Mesothelial cell of epicardium (in vitro differentiated cells): ENCODE measurements around the gene SH3RF3. TPM values are rescaled to one million over a fixed set of nuclear protein-coding genes. Genes with fewer than 3 reads are reported as not detected.
A peak's percentile ranks its signal among the peaks of the same experiment; 100 is the strongest.

ENCODE experiments used
- DNase-seq, 2 experiments: peaks; one replicate each; pipeline ENCODE4 v3.0.0; 2021; ENCODE audit warnings: low spot score in 2 of 2; ENCODE audit not compliant: unreplicated experiment in 2 of 2
- H3K27ac Mint-ChIP-seq: 2 replicates; pipeline ENCODE4 v1.8.0; 2021; ENCODE audit warnings: mixed read lengths
- H3K27me3 Mint-ChIP-seq: 2 replicates; pipeline ENCODE4 v1.8.0; 2021; ENCODE audit warnings: low read depth, mixed read lengths
- H3K36me3 Mint-ChIP-seq: 2 replicates; pipeline ENCODE4 v1.8.0; 2021; ENCODE audit warnings: mixed read lengths
- H3K4me1 Mint-ChIP-seq: 2 replicates; pipeline ENCODE4 v1.8.0; 2021; ENCODE audit warnings: mixed read lengths
- H3K4me3 Mint-ChIP-seq: 2 replicates; pipeline ENCODE4 v1.8.0; 2021; ENCODE audit warnings: mild to moderate bottlenecking, moderate library complexity, mixed read lengths
- H3K9me3 Mint-ChIP-seq: 2 replicates; pipeline ENCODE4 v1.8.0; 2021; ENCODE audit warnings: mixed read lengths
- total RNA-seq: library from RNA; stranded (reverse); gene quantifications from 3 replicates; pipeline ENCODE4 v1.2.1, GENCODE V29; 2021
- TF ChIP-seq, protein P1 (sequence below): fragments of 200-600 bp; sonication (generic); IDR thresholded peaks from one replicate; pipeline ENCODE4 v1.5.0; 2021; ENCODE audit warnings: antibody characterized with exemption; ENCODE audit not compliant: unreplicated experiment

Gene SH3RF3
- total RNA-seq, 1 donor from 2014 or later = 2.7 TPM

DNA sequence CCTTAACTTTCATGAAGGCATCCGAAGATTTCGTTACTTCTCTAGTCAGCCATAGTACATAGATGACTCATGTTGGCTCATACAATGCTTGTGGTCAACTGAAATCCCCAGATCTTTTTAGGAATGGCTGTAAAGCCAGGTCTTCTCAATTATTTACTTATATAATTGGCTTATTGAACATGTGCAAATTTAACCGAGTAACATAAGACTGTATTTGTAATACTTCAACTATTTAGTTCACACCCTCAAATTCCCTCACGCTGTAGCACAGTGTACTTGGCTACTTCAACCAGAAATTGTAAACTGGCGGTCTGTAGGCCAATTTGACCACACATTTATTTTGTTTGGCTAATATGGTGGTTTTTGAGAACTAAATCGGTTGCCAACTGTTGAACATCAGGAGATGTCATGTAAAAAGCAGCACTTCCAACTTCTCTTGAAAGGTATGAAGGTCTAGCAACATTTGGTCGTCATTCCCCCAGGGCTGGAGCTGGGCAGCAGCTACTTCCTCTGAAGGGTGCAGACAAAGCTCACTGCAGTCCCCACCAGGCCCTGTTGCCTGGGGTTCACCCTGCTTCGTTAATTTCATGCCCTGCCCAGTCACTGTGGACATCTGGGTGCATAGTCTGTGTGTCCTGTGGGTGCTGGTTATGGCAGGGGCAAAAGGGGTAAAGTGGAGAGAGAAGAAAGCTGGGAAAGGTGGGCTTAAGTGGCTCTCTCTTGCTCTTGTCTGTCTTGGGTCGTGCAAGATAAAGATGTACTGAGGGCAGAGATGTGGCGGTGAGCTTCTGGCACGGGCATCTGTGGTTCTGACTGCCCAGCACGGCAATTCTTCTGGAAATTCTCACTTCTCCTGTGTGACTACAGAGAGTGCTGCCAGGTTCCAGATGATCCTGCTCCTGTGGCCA is 3.2 kb upstream of the SH3RF3 start:
- Mint-ChIP-seq H3K36me3 (no peaks in the 10 kb centered on the region), H3K4me1 (peaks cover 4% of the 10 kb centered on the region), H3K27ac (no peak overlapping the region), H3K9me3 (no peaks in the 10 kb centered on the region), H3K27me3 (peaks cover 56% of the 10 kb centered on the region), H3K4me3 (no peak overlapping the region)
- TF ChIP-seq, protein P1, sequence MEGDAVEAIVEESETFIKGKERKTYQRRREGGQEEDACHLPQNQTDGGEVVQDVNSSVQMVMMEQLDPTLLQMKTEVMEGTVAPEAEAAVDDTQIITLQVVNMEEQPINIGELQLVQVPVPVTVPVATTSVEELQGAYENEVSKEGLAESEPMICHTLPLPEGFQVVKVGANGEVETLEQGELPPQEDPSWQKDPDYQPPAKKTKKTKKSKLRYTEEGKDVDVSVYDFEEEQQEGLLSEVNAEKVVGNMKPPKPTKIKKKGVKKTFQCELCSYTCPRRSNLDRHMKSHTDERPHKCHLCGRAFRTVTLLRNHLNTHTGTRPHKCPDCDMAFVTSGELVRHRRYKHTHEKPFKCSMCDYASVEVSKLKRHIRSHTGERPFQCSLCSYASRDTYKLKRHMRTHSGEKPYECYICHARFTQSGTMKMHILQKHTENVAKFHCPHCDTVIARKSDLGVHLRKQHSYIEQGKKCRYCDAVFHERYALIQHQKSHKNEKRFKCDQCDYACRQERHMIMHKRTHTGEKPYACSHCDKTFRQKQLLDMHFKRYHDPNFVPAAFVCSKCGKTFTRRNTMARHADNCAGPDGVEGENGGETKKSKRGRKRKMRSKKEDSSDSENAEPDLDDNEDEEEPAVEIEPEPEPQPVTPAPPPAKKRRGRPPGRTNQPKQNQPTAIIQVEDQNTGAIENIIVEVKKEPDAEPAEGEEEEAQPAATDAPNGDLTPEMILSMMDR = no peak
- peak in 1 of 2 experiments; percentile 20 for DNase-seq

DNA sequence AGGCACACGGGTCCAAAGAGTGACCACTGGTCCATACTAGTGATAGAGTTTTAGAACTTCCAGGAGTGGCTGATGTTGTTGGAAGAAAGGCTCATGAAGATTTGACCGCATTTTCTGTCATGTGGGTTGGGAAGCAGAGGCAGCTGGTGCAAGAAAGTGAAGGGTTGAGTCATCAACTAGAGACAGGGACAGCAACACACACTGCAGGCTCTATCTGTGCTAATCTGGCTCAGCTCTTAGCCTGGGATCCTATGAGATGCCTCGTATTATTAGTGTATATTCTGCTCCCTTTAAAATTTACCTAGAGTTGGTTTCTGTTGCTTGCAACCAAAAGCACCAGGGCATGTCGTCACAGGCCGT is 2.5 kb upstream of the SH3RF3 start:
- peaks cover 4% of the 10 kb centered on the region for H3K4me1 Mint-ChIP-seq
- no peak overlapping the region for H3K4me3 Mint-ChIP-seq
- TF ChIP-seq, protein P1 = no peak
- DNase-seq = peak in 1 of 2 experiments; percentile 22
- peaks cover 58% of the 10 kb centered on the region for H3K27me3 Mint-ChIP-seq
- H3K9me3 Mint-ChIP-seq = no peaks in the 10 kb centered on the region
- no peak overlapping the region for H3K27ac Mint-ChIP-seq
- no peaks in the 10 kb centered on the region for H3K36me3 Mint-ChIP-seq

DNA sequence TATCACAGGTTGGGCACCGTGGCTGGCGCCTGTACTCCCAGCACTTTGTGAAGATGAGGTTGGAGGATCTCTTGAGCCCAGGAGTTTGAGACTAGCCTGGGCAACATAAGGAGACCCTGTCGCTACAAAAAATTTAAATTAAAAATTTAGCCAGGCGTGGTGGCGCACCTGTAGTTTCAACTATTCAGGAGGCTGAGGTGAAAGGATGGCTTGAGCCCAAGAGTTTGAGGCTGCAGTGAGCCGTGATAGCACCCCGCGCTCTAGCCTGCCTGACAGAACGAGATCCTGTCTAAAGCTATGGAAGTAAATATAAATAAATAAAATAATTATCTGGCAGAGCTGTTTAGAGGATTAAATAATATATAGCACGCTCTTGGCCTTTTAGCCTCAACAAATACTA is 1.4 kb upstream of the SH3RF3 start:
- H3K27ac Mint-ChIP-seq = no peak overlapping the region
- DNase-seq = peak in 1 of 2 experiments; percentile 34
- H3K9me3 Mint-ChIP-seq = no peaks in the 10 kb centered on the region
- H3K27me3 Mint-ChIP-seq = peaks cover 59% of the 10 kb centered on the region
- H3K4me1 Mint-ChIP-seq = peaks cover 4% of the 10 kb centered on the region
- peak overlapping the region; percentile 67 for H3K4me3 Mint-ChIP-seq
- H3K36me3 Mint-ChIP-seq = no peaks in the 10 kb centered on the region
- TF ChIP-seq, protein P1 = no peak

DNA sequence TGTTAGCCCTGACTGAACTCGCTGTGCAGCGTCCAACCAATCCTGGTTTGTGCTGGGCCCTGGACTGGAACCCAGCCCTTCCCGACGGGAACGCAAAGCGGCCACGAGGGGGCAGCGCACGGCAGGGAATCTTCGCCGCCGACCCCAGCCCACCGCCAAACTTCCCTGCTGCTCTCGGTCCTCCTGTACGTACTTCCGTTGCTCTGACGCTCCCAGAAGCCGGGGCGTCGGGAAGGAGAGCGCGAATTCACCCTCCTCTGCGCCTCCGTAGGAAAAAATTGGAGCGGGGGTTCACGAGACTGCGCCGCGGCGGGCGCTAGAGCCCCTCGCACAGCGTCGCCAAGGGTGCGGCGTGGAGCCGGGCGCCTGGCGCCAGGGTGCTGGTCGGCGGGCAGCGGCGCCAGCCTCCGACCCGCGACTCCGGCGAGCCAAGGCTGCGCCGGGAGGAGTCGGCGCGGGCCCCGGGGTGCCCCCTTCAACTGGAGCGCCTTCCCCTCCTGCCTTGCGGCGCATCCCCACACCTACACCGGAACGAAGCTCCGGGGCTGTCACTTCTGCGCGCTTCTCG is 873 bp upstream of the SH3RF3 start:
- H3K9me3 Mint-ChIP-seq = no peaks in the 10 kb centered on the region
- no peak overlapping the region for H3K27ac Mint-ChIP-seq
- peaks cover 61% of the 10 kb centered on the region for H3K27me3 Mint-ChIP-seq
- TF ChIP-seq, protein P1 = peak; percentile 91
- H3K4me1 Mint-ChIP-seq = peaks cover 4% of the 10 kb centered on the region
- DNase-seq = peak; percentile 71 to 90
- peak overlapping the region; percentile 73 for H3K4me3 Mint-ChIP-seq
- no peaks in the 10 kb centered on the region for H3K36me3 Mint-ChIP-seq

DNA sequence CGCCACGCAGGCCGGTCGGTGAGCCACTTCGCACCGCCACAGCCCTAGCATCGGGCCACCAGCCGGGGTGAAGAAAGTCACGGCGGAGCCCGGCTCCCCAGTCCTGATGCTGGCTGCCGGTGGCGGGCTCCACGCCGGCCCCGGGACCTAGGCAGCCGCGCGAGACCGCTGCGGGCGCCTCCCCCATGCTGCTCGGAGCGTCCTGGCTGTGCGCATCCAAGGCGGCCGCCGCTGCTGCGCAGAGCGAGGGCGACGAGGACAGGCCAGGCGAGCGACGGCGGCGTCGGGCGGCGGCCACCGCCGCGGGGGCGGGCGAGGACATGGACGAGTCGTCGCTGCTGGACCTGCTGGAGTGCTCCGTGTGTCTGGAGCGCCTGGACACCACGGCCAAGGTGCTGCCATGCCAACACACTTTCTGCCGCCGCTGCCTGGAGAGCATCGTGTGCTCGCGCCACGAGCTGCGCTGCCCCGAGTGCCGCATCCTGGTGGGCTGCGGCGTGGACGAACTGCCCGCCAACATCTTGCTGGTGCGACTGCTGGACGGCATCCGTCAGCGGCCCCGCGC is 433 bp downstream of the SH3RF3 start:
- Mint-ChIP-seq H3K27me3 (peaks cover 71% of the 10 kb centered on the region), H3K9me3 (no peaks in the 10 kb centered on the region), H3K4me1 (peaks cover 4% of the 10 kb centered on the region), H3K36me3 (no peaks in the 10 kb centered on the region), H3K27ac (no peak overlapping the region), H3K4me3 (peak overlapping the region; percentile 53)
- TF ChIP-seq, protein P1 = peak; percentile 7
- peak in 1 of 2 experiments; percentile 52 for DNase-seq
